Activated naive CD4-positive, alpha-beta T cell treated with anti-CD3 and anti-CD28 coated beads for 36 hours (primary cell): ENCODE results near the gene FIZ1. TPM values are rescaled to one million over a fixed set of nuclear protein-coding genes. Genes with fewer than 3 reads are reported as not detected.
A peak's percentile ranks its signal among the peaks of the same experiment; 100 is the strongest.

ENCODE experiments used
- CTCF ChIA-PET: fragments of 350-600 bp; sonication (Branson Sonifier 250); formaldehyde crosslinking; loops from one replicate; lab custom pipeline; 2021; ENCODE audit warnings: antibody characterized with exemption; lab: Charles Lee
- DNase-seq: peaks from one replicate; pipeline ENCODE4 v3.0.0-alpha.2; 2020
- H3K27ac Mint-ChIP-seq: one replicate; pipeline ENCODE4 v1.8.0; 2021; ENCODE audit warnings: mild to moderate bottlenecking, mixed read lengths
- H3K27me3 Mint-ChIP-seq: one replicate; pipeline ENCODE4 v1.8.0; 2021; ENCODE audit warnings: low read depth, mixed read lengths
- H3K36me3 Mint-ChIP-seq: one replicate; pipeline ENCODE4 v1.8.0; 2021; ENCODE audit warnings: low read depth, mixed read lengths
- H3K4me1 Mint-ChIP-seq: one replicate; pipeline ENCODE4 v1.8.0; 2021; ENCODE audit warnings: low read depth, mixed read lengths
- H3K4me3 Mint-ChIP-seq: one replicate; pipeline ENCODE4 v1.8.0; 2021; ENCODE audit warnings: mild to moderate bottlenecking, moderate library complexity, mixed read lengths
- H3K9me3 Mint-ChIP-seq: one replicate; pipeline ENCODE4 v1.8.0; 2021; ENCODE audit warnings: mixed read lengths
- intact Hi-C: fragments of 100-400 bp; cut with micrococcal nuclease; formaldehyde crosslinking; loops from one replicate; pipeline ENCODE4 v1.15.1; 2023
- total RNA-seq, 2 experiments: library from RNA; stranded (reverse); gene quantifications; one replicate each; pipeline ENCODE4 v1.2.3, GENCODE V29; 2021

FIZ1 gene
- total RNA-seq, 2 experiments from 2014 or later = 12.8 to 14.8 TPM

- Mint-ChIP-seq H3K27ac (peak overlapping the region; percentile 96), H3K36me3 (peaks cover 25% of the 10 kb centered on the region), H3K4me3 (peak overlapping the region; percentile 93), H3K9me3 (no peaks in the 10 kb centered on the region), H3K4me1 (peaks cover 50% of the 10 kb centered on the region), H3K27me3 (no peaks in the 10 kb centered on the region)
- intact Hi-C loops = loop anchor here (1.0 to 5.0 kb wide), 5 partner anchors 7 to 385 kb away; partner anchors contain the start of genes PPP6R1, RPL28 and ZNF865
- CTCF ChIA-PET = interaction anchor here (1.7 kb wide), 1 partner anchor 12 kb away, joined by 7 read pairs; the partner anchor contains the start of gene U2AF2
- peak; percentile 47 for DNase-seq
These were observed 43.1 kb upstream of the FIZ1 start for GRCh38 chr19:55642153-55643002.

- no peaks in the 10 kb centered on the region for H3K27me3 Mint-ChIP-seq
- peaks cover 23% of the 10 kb centered on the region for H3K36me3 Mint-ChIP-seq
- CTCF ChIA-PET = interaction anchor here (1.7 kb wide), 1 partner anchor 13 kb away, joined by 7 read pairs; the partner anchor contains the start of gene U2AF2
- peak overlapping the region; percentile 93 for H3K4me3 Mint-ChIP-seq
- peak overlapping the region; percentile 90 for H3K27ac Mint-ChIP-seq
- no peaks in the 10 kb centered on the region for H3K9me3 Mint-ChIP-seq
- intact Hi-C loops = loop anchor here (5.0 kb wide), 3 partner anchors 34 to 384 kb away; partner anchors contain the start of genes PPP6R1, RPL28 and ZNF865
- peaks cover 50% of the 10 kb centered on the region for H3K4me1 Mint-ChIP-seq
- peak; percentile 36 for DNase-seq
These were observed 42.3 kb upstream of the FIZ1 start for GRCh38 chr19:55641426-55642152.

- peak within 1 kb of the TSS; percentile 90 for H3K27ac Mint-ChIP-seq
- CTCF ChIA-PET = interaction anchor here (1.1 to 2.1 kb wide), 2 partner anchors 9 to 137 kb away, joined by 4 to 5 read pairs; no protein-coding TSS in a partner anchor
These were observed 41.5 kb upstream of the FIZ1 start, which contains the start of gene ZNF580 for GRCh38 chr19:55640577-55641425. TSS of gene ZNF580 (plus strand) at chr19:55641002. CDS start at chr19:55642509, 1,507 bp downstream.

GRCh38 chr19:55640043-55640576 lies 40.8 kb upstream of the FIZ1 start:
- Mint-ChIP-seq H3K36me3 (peaks cover 21% of the 10 kb centered on the region), H3K4me1 (peaks cover 55% of the 10 kb centered on the region), H3K27me3 (no peaks in the 10 kb centered on the region), H3K9me3 (no peaks in the 10 kb centered on the region), H3K27ac (peak overlapping the region; percentile 87), H3K4me3 (peak overlapping the region; percentile 75)
- peak; percentile 62 for DNase-seq
- CTCF ChIA-PET = interaction anchor here (0.6 to 3.0 kb wide), 4 partner anchors 9 to 136 kb away, joined by 3 to 7 read pairs (median 4); no protein-coding TSS in a partner anchor
- intact Hi-C loops = loop anchor here (5.0 kb wide), 3 partner anchors 33 to 383 kb away; partner anchors contain the start of genes PPP6R1, RPL28 and ZNF865

More at GRCh38 chr19:55640577-55641425, 41.5 kb upstream of the FIZ1 start, which contains the start of gene ZNF580:
- Mint-ChIP-seq H3K36me3 (peaks cover 23% of the 10 kb centered on the region), H3K27me3 (no peaks in the 10 kb centered on the region), H3K4me3 (peak within 1 kb of the TSS; percentile 93), H3K9me3 (no peaks in the 10 kb centered on the region), H3K4me1 (peaks cover 57% of the 10 kb centered on the region)
- peak; percentile 45 for DNase-seq
- intact Hi-C loops = loop anchor here (5.0 kb wide), 3 partner anchors 34 to 384 kb away; partner anchors contain the start of genes PPP6R1, RPL28 and ZNF865

- H3K9me3 Mint-ChIP-seq = no peaks in the 10 kb centered on the region
- H3K4me1 Mint-ChIP-seq = peaks cover 53% of the 10 kb centered on the region
- CTCF ChIA-PET = interaction anchor here (0.6 to 3.0 kb wide), 8 partner anchors 7 to 384 kb away, joined by 3 to 10 read pairs (median 4); partner anchors contain the start of gene CCDC106
- H3K4me3 Mint-ChIP-seq = peak overlapping the region; percentile 36
- peaks cover 26% of the 10 kb centered on the region for H3K36me3 Mint-ChIP-seq
- peak overlapping the region; percentile 31 for H3K27ac Mint-ChIP-seq
- H3K27me3 Mint-ChIP-seq = no peaks in the 10 kb centered on the region
- peak; percentile 70 for DNase-seq
- intact Hi-C loops = no loop called here
These were observed 39.6 kb upstream of the FIZ1 start for GRCh38 chr19:55638864-55639359.

GRCh38 chr19:55637534-55637933 lies 38.2 kb upstream of the FIZ1 start:
- CTCF ChIA-PET = interaction anchor here (0.9 to 3.0 kb wide), 6 partner anchors 10 to 170 kb away, joined by 3 to 10 read pairs (median 8); partner anchors contain the start of gene CCDC106
- no peak overlapping the region for H3K4me3 Mint-ChIP-seq
- no peaks in the 10 kb centered on the region for H3K27me3 Mint-ChIP-seq
- intact Hi-C loops = no loop called here
- DNase-seq = no peak
- no peaks in the 10 kb centered on the region for H3K9me3 Mint-ChIP-seq
- H3K4me1 Mint-ChIP-seq = peaks cover 50% of the 10 kb centered on the region
- H3K27ac Mint-ChIP-seq = peak overlapping the region; percentile 100
- H3K36me3 Mint-ChIP-seq = peaks cover 23% of the 10 kb centered on the region

- Mint-ChIP-seq H3K27ac (peak overlapping the region; percentile 100), H3K36me3 (peaks cover 23% of the 10 kb centered on the region), H3K4me1 (peaks cover 57% of the 10 kb centered on the region), H3K4me3 (peak overlapping the region; percentile 99), H3K27me3 (no peaks in the 10 kb centered on the region), H3K9me3 (no peaks in the 10 kb centered on the region)
- intact Hi-C loops = no loop called here
- DNase-seq = no peak
- CTCF ChIA-PET = interaction anchor here (0.7 to 2.1 kb wide), 5 partner anchors 10 to 122 kb away, joined by 3 to 9 read pairs (median 3); no protein-coding TSS in a partner anchor
These were observed 37.4 kb upstream of the FIZ1 start for GRCh38 chr19:55636723-55637122.

- intact Hi-C loops = loop anchor here (1.0 to 2.0 kb wide), 2 partner anchors 7 to 39 kb away; partner anchors contain the start of genes EPN1 and ZNF581
- no peak for DNase-seq
- Mint-ChIP-seq H3K9me3 (no peaks in the 10 kb centered on the region), H3K27ac (peak overlapping the region; percentile 100), H3K27me3 (no peaks in the 10 kb centered on the region), H3K4me3 (peak overlapping the region; percentile 99), H3K36me3 (peaks cover 23% of the 10 kb centered on the region), H3K4me1 (peaks cover 60% of the 10 kb centered on the region)
- CTCF ChIA-PET = interaction anchor here (0.9 to 6.8 kb wide), 5 partner anchors 9 to 121 kb away, joined by 3 to 41 read pairs (median 3); partner anchors contain the start of gene ZNF865
These were observed 36.6 kb upstream of the FIZ1 start for GRCh38 chr19:55635856-55636440.

- DNase-seq = peak; percentile 45
- H3K27me3 Mint-ChIP-seq = no peaks in the 10 kb centered on the region
- H3K9me3 Mint-ChIP-seq = no peaks in the 10 kb centered on the region
- intact Hi-C loops = loop anchor here (1.0 to 2.0 kb wide), 2 partner anchors 8 to 39 kb away; partner anchors contain the start of genes EPN1 and ZNF581
- H3K36me3 Mint-ChIP-seq = peaks cover 23% of the 10 kb centered on the region
- H3K4me3 Mint-ChIP-seq = peak overlapping the region; percentile 99
- CTCF ChIA-PET = interaction anchor here (4.7 to 6.8 kb wide), 2 partner anchors 29 to 131 kb away, joined by 28 to 41 read pairs; partner anchors contain the start of gene ZNF865
- peak overlapping the region; percentile 100 for H3K27ac Mint-ChIP-seq
- peaks cover 58% of the 10 kb centered on the region for H3K4me1 Mint-ChIP-seq
These were observed 36.0 kb upstream of the FIZ1 start for GRCh38 chr19:55635334-55635717.

GRCh38 chr19:55633861-55634260 lies 34.5 kb upstream of the FIZ1 start:
- peak overlapping the region; percentile 99 for H3K4me3 Mint-ChIP-seq
- DNase-seq = no peak
- peaks cover 18% of the 10 kb centered on the region for H3K36me3 Mint-ChIP-seq
- intact Hi-C loops = loop anchor here (2.0 kb wide), 1 partner anchor 41 kb away; the partner anchor contains the start of gene EPN1
- peaks cover 45% of the 10 kb centered on the region for H3K4me1 Mint-ChIP-seq
- no peaks in the 10 kb centered on the region for H3K9me3 Mint-ChIP-seq
- H3K27ac Mint-ChIP-seq = no peak overlapping the region
- H3K27me3 Mint-ChIP-seq = no peaks in the 10 kb centered on the region
- CTCF ChIA-PET = interaction anchor here (1.2 to 6.8 kb wide), 12 partner anchors 10 to 175 kb away, joined by 4 to 41 read pairs (median 16); partner anchors contain the start of genes FIZ1, U2AF2, ZNF524 and ZNF784
